ENCODE results near the gene PFDN6. TPM values are rescaled to one million over a fixed set of nuclear protein-coding genes. Genes with fewer than 3 reads are reported as not detected.

Gene PFDN6
- total and polyA plus RNA-seq, 9 of the 15 experiments (the other 6 are each of a cell fraction or from before 2014, with no cell fraction given) = 6.8 to 475 (median 216) TPM

DNA sequence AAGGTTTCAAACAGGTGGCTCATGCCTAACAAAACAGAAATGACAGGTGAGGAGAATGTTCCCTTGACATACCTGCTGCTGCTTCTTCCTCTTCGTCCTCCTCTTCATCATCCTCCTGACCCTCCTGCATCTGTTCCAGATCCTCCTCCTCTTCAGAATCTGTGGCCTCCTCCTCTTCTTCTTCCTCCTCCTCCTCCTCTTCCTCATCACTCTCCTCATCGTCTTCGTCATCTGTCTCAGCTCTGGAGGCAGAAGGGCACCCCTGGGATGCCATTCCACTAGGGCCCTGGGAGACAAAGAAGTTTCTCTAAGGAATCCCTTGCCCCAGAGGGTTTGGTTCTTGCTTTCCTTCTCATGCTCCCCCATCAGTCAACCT, 30.5 kb downstream of the PFDN6 start:
- Histone ChIP-seq H3K27ac (ENCODE audit: extremely low read depth, low read depth, low read length) (peak overlapping the region; percentile 89), H3K79me2 (ENCODE audit: control insufficient read depth, insufficient read depth, low read length) (peaks cover 52% of the 10 kb centered on the region), H4K20me1 (replicated peaks; ENCODE audit: control insufficient read depth, insufficient read depth, low read length) (0 out of 2 replicates have a peak, but pooled peaks cover 3% of the 10 kb centered on the region), H3K9ac (ENCODE audit: insufficient read depth in 1 of 2, low read depth in 2 of 2, low read length in 2 of 2) (peak overlapping the region; percentile 30 to 55; a peak in 2 of 4 replicates), H3K9me1 (ENCODE audit: control insufficient read depth, insufficient read depth, low read length) (peaks cover 3% of the 10 kb centered on the region), H3K4me3 (peak overlapping the region; percentile 3; the same call in 1 of the 2 replicates), H3K9me3 (replicated peaks; ENCODE audit: control insufficient read depth, insufficient read depth, low read depth, low read length) (no peaks in the 10 kb centered on the region), H3K27me3 (ENCODE audit: control insufficient read depth in 2 of 2, insufficient read depth in 2 of 2, low read length in 2 of 2) (no peaks in the 10 kb centered on the region), H3K36me3 (ENCODE audit: control insufficient read depth, insufficient read depth, low read length) (peaks cover 43% of the 10 kb centered on the region), H3K4me1 (replicated peaks in 1 of 2; ENCODE audit: control insufficient read depth in 2 of 2, insufficient read depth in 2 of 2, low read length in 2 of 2) (peaks cover 56 to 68% of the 10 kb centered on the region in 2 experiments), H3K4me2 (ENCODE audit: insufficient read depth, low read length) (peak overlapping the region; percentile 88), H2AFZ (ENCODE audit: low read depth, low read length) (no peak overlapping the region)
- ATAC-seq = no peak
- no TSS peak for BruUV-seq (replicated peaks)
- in situ Hi-C loops (cut with MboI) (no loop called here), intact Hi-C loops (cut with micrococcal nuclease) (no loop called here)
- POLR2A ChIA-PET = interaction anchor here (0.7 kb wide), 1 partner anchor 8 kb away, joined by 3 read pairs; no protein-coding TSS in a partner anchor
- no peak for FAIRE-seq
- CTCF ChIA-PET (ENCODE audit: low intra/inter-chr PET ratio) = no interaction called here
- 76% methylated on average over 3 of the region's 3 CpGs for WGBS (ENCODE audit: insufficient coverage, low coverage, missing lambda C conversion rate)
- DNase-seq (ENCODE audit: extremely low read depth in 1 of 4, low spot score in 3 of 4) = no peak
- no peak for TF ChIP-seq STAG1 (CRISPR knock-in tag; IDR thresholded peaks at IDR 0.05; ENCODE audit: borderline replicate concordance)
- TF ChIP-seq, protein P1, sequence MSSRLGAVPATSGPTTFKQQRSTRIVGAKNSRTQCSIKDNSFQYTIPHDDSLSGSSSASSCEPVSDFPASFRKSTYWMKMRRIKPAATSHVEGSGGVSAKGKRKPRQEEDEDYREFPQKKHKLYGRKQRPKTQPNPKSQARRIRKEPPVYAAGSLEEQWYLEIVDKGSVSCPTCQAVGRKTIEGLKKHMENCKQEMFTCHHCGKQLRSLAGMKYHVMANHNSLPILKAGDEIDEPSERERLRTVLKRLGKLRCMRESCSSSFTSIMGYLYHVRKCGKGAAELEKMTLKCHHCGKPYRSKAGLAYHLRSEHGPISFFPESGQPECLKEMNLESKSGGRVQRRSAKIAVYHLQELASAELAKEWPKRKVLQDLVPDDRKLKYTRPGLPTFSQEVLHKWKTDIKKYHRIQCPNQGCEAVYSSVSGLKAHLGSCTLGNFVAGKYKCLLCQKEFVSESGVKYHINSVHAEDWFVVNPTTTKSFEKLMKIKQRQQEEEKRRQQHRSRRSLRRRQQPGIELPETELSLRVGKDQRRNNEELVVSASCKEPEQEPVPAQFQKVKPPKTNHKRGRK (tag; IDR thresholded peaks at IDR 0.05) = 0 out of 2 replicates have a peak, but pooled peaks have one; percentile 0
- TF ChIP-seq PHTF2 (CRISPR knock-in tag; IDR thresholded peaks at IDR 0.05) = no peak
- no peak for TF ChIP-seq EHMT2 (IDR thresholded peaks at IDR 0.05)
- TF ChIP-seq SUPT5H (IDR thresholded peaks at IDR 0.05) = 0 out of 2 replicates have a peak, but pooled peaks have one; percentile 18
- TF ChIP-seq, protein P2, sequence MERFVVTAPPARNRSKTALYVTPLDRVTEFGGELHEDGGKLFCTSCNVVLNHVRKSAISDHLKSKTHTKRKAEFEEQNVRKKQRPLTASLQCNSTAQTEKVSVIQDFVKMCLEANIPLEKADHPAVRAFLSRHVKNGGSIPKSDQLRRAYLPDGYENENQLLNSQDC (CRISPR knock-in tag; IDR thresholded peaks at IDR 0.05) = no peak
- TF ChIP-seq, protein P3, sequence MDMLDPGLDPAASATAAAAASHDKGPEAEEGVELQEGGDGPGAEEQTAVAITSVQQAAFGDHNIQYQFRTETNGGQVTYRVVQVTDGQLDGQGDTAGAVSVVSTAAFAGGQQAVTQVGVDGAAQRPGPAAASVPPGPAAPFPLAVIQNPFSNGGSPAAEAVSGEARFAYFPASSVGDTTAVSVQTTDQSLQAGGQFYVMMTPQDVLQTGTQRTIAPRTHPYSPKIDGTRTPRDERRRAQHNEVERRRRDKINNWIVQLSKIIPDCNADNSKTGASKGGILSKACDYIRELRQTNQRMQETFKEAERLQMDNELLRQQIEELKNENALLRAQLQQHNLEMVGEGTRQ (CRISPR knock-in tag; IDR thresholded peaks at IDR 0.05) = no peak
- no peak for TF ChIP-seq ZNF561 (CRISPR knock-in tag; conservative IDR thresholded peaks at IDR 0.05)
- TF ChIP-seq, protein P4, sequence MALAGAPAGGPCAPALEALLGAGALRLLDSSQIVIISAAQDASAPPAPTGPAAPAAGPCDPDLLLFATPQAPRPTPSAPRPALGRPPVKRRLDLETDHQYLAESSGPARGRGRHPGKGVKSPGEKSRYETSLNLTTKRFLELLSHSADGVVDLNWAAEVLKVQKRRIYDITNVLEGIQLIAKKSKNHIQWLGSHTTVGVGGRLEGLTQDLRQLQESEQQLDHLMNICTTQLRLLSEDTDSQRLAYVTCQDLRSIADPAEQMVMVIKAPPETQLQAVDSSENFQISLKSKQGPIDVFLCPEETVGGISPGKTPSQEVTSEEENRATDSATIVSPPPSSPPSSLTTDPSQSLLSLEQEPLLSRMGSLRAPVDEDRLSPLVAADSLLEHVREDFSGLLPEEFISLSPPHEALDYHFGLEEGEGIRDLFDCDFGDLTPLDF (CRISPR knock-in tag; IDR thresholded peaks at IDR 0.05) = no peak
- peak; percentile 63; the same call in 1 of the 2 replicates for TF ChIP-seq HDGF (IDR thresholded peaks at IDR 0.05)
- TF ChIP-seq, protein P5, sequence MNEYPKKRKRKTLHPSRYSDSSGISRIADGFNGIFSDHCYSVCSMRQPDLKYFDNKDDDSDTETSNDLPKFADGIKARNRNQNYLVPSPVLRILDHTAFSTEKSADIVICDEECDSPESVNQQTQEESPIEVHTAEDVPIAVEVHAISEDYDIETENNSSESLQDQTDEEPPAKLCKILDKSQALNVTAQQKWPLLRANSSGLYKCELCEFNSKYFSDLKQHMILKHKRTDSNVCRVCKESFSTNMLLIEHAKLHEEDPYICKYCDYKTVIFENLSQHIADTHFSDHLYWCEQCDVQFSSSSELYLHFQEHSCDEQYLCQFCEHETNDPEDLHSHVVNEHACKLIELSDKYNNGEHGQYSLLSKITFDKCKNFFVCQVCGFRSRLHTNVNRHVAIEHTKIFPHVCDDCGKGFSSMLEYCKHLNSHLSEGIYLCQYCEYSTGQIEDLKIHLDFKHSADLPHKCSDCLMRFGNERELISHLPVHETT (CRISPR knock-in tag; conservative IDR thresholded peaks at IDR 0.05 in 1 of 2, IDR thresholded peaks at IDR 0.05 in 1 of 2) = no peak
- no peak for TF ChIP-seq U2AF1 (optimal IDR thresholded peaks at IDR 0.05; ENCODE audit: low read depth, low read length)
- TF ChIP-seq FOXK2 (conservative IDR thresholded peaks at IDR 0.05 in 1 of 2, IDR thresholded peaks at IDR 0.05 in 1 of 2; ENCODE audit: low read depth in 2 of 2) = no peak

Data from K562 (cell line).